GM12878 (cell line): ENCODE results near the gene ATP13A2. TPM values are rescaled to one million over a fixed set of nuclear protein-coding genes. Genes with fewer than 3 reads are reported as not detected.

ENCODE experiments used
- ATAC-seq: fragments of 200-7000 bp; cut with Tn5 transposase; 3 replicates; pipeline ENCODE4 v1.9.1; 2020; ENCODE audit warnings: mild to moderate bottlenecking, moderate library complexity
- BruUV-seq: library from RNA; stranded (reverse); fragments of 400-500 nt; replicated peaks from 2 replicates; lab custom pipeline; 2021; lab: Mats Ljungman, UMichigan
- CTCF ChIA-PET: fragments of 300-600 bp; sonication (Branson Sonifier 250); formaldehyde crosslinking; extraction: SDS; loops from one replicate; lab custom pipeline; 2021; ENCODE audit warnings: inconsistent platforms; lab: Yijun Ruan, JAX
- POLR2A ChIA-PET: fragments of 350-600 bp; formaldehyde crosslinking; extraction: SDS; loops from one replicate; lab custom pipeline; 2021; ENCODE audit warnings: inconsistent platforms; lab: Charles Lee
- RAD21 ChIA-PET: fragments of 300-600 bp; sonication (Branson Sonifier 250); formaldehyde crosslinking; loops from one replicate; lab custom pipeline; 2023; ENCODE audit warnings: antibody characterized with exemption; ENCODE audit not compliant: unreplicated experiment; lab: Charles Lee
- SMC1A ChIA-PET: fragments of 300-600 bp; sonication (Branson Sonifier 250); formaldehyde crosslinking; loops from one replicate; lab custom pipeline; 2023; ENCODE audit not compliant: unreplicated experiment, uncharacterized antibody; lab: Charles Lee
- DNase-seq: peaks from one replicate; pipeline ENCODE4 v3.0.0-alpha.2; 2011; ENCODE audit warnings: low read depth, low spot score
- FAIRE-seq: peaks from 3 replicates; lab custom pipeline; 2011; peaks lifted over from hg19 to GRCh38; lab: Jason Lieb, UNC
- H2AFZ ChIP-seq: 2 replicates; pipeline ENCODE4 v1.6.0; 2011; ENCODE audit warnings: low read depth, low read length, control low read depth; ENCODE audit not compliant: control insufficient read depth
- H3K27ac ChIP-seq: 2 replicates; pipeline ENCODE4 v1.5.1; 2011; ENCODE audit warnings: control low read depth; ENCODE audit not compliant: control insufficient read depth, insufficient read depth
- H3K27me3 ChIP-seq, 2 experiments: replicated peaks in 1 of 2; 2 replicates each; pipeline versions ENCODE4 v1.6.0 to v1.6.1; 2011; ENCODE audit warnings: low read length in 1 of 2; ENCODE audit not compliant: control insufficient read depth in 2 of 2, insufficient read depth in 2 of 2
- H3K36me3 ChIP-seq, 2 experiments: 2 replicates each; pipeline ENCODE4 v1.5.1; 2011; ENCODE audit warnings: low read length in 1 of 2; ENCODE audit not compliant: control insufficient read depth in 2 of 2, insufficient read depth in 2 of 2
- H3K4me1 ChIP-seq: 2 replicates; pipeline ENCODE4 v1.6.1; 2011; ENCODE audit warnings: mild to moderate bottlenecking, low read length, moderate library complexity, mixed read lengths; ENCODE audit not compliant: control insufficient read depth, insufficient read depth
- H3K4me2 ChIP-seq: 2 replicates; pipeline ENCODE4 v1.6.0; 2011; ENCODE audit warnings: control low read depth; ENCODE audit not compliant: control insufficient read depth, insufficient read depth
- H3K4me3 ChIP-seq: fragments of 200-600 bp; sonication (generic); 2 replicates; pipeline ENCODE4 v1.5.1; 2016
- H3K79me2 ChIP-seq: 2 replicates; pipeline ENCODE4 v1.6.0; 2011; ENCODE audit warnings: low read length; ENCODE audit not compliant: control insufficient read depth, insufficient read depth
- H3K9ac ChIP-seq: 2 replicates; pipeline ENCODE4 v1.8.0; 2011; ENCODE audit warnings: low read length, control low read depth, mixed read lengths; ENCODE audit not compliant: control insufficient read depth, insufficient read depth
- H3K9me3 ChIP-seq: replicated peaks from 3 replicates; pipeline ENCODE4 v1.5.1; 2011; ENCODE audit warnings: mild to moderate bottlenecking, low read length; ENCODE audit not compliant: control insufficient read depth, insufficient read depth
- H4K20me1 ChIP-seq: 2 replicates; pipeline ENCODE4 v1.6.0; 2011; ENCODE audit not compliant: control insufficient read depth, insufficient read depth
- ATF3 ChIP-seq: IDR thresholded peaks from 2 replicates; pipeline ENCODE4 v1.6.1; 2011; ENCODE audit warnings: low read depth, mild to moderate bottlenecking, low read length, moderate library complexity, borderline replicate concordance; ENCODE audit errors: extremely low read depth
- BMI1 ChIP-seq: fragments of 450-650 bp; IDR thresholded peaks from 2 replicates; pipeline ENCODE4 v1.6.1; 2016; ENCODE audit warnings: mild to moderate bottlenecking, moderate library complexity, borderline replicate concordance
- EGR1 ChIP-seq, 2 experiments: IDR thresholded peaks; 1 replicate in 1 of 2; 2 replicates in 1 of 2; pipeline ENCODE4 v1.6.1; 2011 to 2012; ENCODE audit warnings: low read depth in 2 of 2, low read length in 2 of 2, borderline replicate concordance in 1 of 2, mild to moderate bottlenecking in 1 of 2, moderate library complexity in 1 of 2
- ESRRA ChIP-seq: IDR thresholded peaks from 2 replicates; pipeline ENCODE4 v1.6.1; 2012; ENCODE audit warnings: mild to moderate bottlenecking, low read length, improper control_type of control experiment
- IRF4 ChIP-seq: IDR thresholded peaks from 2 replicates; pipeline ENCODE4 v1.6.1; 2011; ENCODE audit warnings: low read depth, low read length
- MEF2A ChIP-seq: IDR thresholded peaks from 2 replicates; pipeline ENCODE4 v1.6.1; 2011; ENCODE audit warnings: low read depth, mild to moderate bottlenecking, low read length, moderate library complexity; ENCODE audit not compliant: insufficient read depth
- PKNOX1 ChIP-seq: fragments of 450-650 bp; IDR thresholded peaks from 2 replicates; pipeline ENCODE4 v1.6.1; 2016; ENCODE audit warnings: mild to moderate bottlenecking
- REST ChIP-seq: IDR thresholded peaks from 2 replicates; pipeline ENCODE4 v1.6.1; 2012; ENCODE audit warnings: mild to moderate bottlenecking, low read depth, low read length
- SIX5 ChIP-seq: IDR thresholded peaks from 2 replicates; pipeline ENCODE4 v1.6.1; 2011; ENCODE audit warnings: mild to moderate bottlenecking, low read depth, low read length, moderate library complexity; ENCODE audit not compliant: severe bottlenecking
- STAT1 ChIP-seq: fragments of 450-650 bp; conservative IDR thresholded peaks from 2 replicates; pipeline ENCODE4 v1.6.1; 2014; ENCODE audit warnings: antibody characterized with exemption, mild to moderate bottlenecking
- ZNF622 ChIP-seq: fragments of 450-650 bp; IDR thresholded peaks from 2 replicates; pipeline ENCODE4 v1.6.1; 2017; ENCODE audit warnings: mild to moderate bottlenecking, inconsistent platforms
- ZNF687 ChIP-seq: fragments of 450-650 bp; IDR thresholded peaks from 2 replicates; pipeline ENCODE4 v1.6.1; 2017; ENCODE audit warnings: mild to moderate bottlenecking, moderate library complexity
- WGBS: methylation state at CpG from one replicate; pipeline ENCODE4 v1.1.6; 2016; ENCODE audit warnings: low lambda C conversion rate; ENCODE audit not compliant: insufficient replicate concordance, insufficient coverage; ENCODE audit errors: missing lambda C conversion rate; 5-methylcytosine and 5-hydroxymethylcytosine counted together
- in situ Hi-C: fragments of 300-500 bp; cut with MboI; formaldehyde crosslinking; loops from 9 replicates; pipeline ENCODE4 v1.14.3; 2018; ENCODE audit warnings: mixed read lengths
- intact Hi-C: fragments of 100-400 bp; cut with micrococcal nuclease; formaldehyde crosslinking; loops from one replicate; pipeline ENCODE4 v1.14.2; 2022; ENCODE audit not compliant: unreplicated experiment
- polyA plus RNA-seq, 11 experiments: library from polyadenylated mRNA; depleted of rRNA in 4 of 11; unstranded in 6 of 11; stranded (reverse) in 5 of 11; fragments of >200 nt; fragmentation: Nextera tagmentation in 4 of 11; fragmentation: Illumina TruSeq in 1 of 11; extraction: Ambion mirVana in 4 of 11; extraction: Trizol in 1 of 11; gene quantifications; 1 replicate in 1 of 11; 2 replicates in 10 of 11; pipeline versions ENCODE4 v1.2.1 to v1.2.3, GENCODE V29; 2011 to 2016; ENCODE audit warnings: inconsistent platforms in 2 of 11, missing spikeins in 2 of 11, low read depth in 1 of 11
- total RNA-seq, 4 experiments: library from RNA; depleted of rRNA in 3 of 4; stranded (reverse); fragments of >200 nt in 3 of 4; fragmentation: Illumina TruSeq in 1 of 4; extraction: Trizol in 1 of 4; gene quantifications; 2 replicates each; pipeline versions ENCODE4 v1.2.1 to v1.2.3, GENCODE V29; 2013 to 2021

ATP13A2 gene
- total and polyA plus RNA-seq, 10 of the 15 experiments (the other 5 are each of a cell fraction or from before 2014, with no cell fraction given), result 0.24 to 30.5 (median 8.0) TPM

GRCh38 chr1:16976966-16977365 lies 34.8 kb downstream of the ATP13A2 start:
- Histone ChIP-seq H3K4me2 (no peak overlapping the region), H3K36me3 (no peaks in the 10 kb centered on the region), H3K4me3 (no peak overlapping the region), H3K9me3 (no peaks in the 10 kb centered on the region), H3K27ac (no peak overlapping the region), H3K4me1 (no peaks in the 10 kb centered on the region), H2AFZ (no peak overlapping the region), H3K9ac (no peak overlapping the region), H3K27me3 (peaks cover 7 to 13% of the 10 kb centered on the region in 2 experiments; a peak in 3 of 4 replicates), H3K79me2 (no peaks in the 10 kb centered on the region), H4K20me1 (no peaks in the 10 kb centered on the region)
- no TSS peak for BruUV-seq
- ATAC-seq (no peak), FAIRE-seq (no peak), DNase-seq (no peak)
- ChIA-PET RAD21 (no interaction called here), POLR2A (no interaction called here), CTCF (no interaction called here), SMC1A (no interaction called here)
- WGBS, result 40% methylated on average over 16 of the region's 16 CpGs
- intact Hi-C loops, result no loop called here
- in situ Hi-C loops, result no loop called here
- TF ChIP-seq BMI1 (no peak), ESRRA (no peak), ZNF622 (no peak), MEF2A (no peak), STAT1 (no peak), PKNOX1 (no peak), REST (no peak), SIX5 (no peak), ZNF687 (no peak), ATF3 (no peak), IRF4 (no peak), EGR1 (IDR thresholded peaks at IDR 0.05; ENCODE audit: borderline replicate concordance in 1 of 2, low read depth in 2 of 2, low read length in 2 of 2) (no peak)
